K562 (cell line): ENCODE data around the gene H3-3A. TPM values are rescaled to one million over a fixed set of nuclear protein-coding genes. Genes with fewer than 3 reads are reported as not detected.

Experiments
- ATAC-seq: fragments of 200-7000 bp; cut with Tn5 transposase; 3 replicates; pipeline ENCODE4 v1.9.1; 2020; ENCODE audit warnings: moderate library complexity
- BruUV-seq: library from RNA; stranded (reverse); fragments of 400-500 nt; replicated peaks from 2 replicates; lab custom pipeline; 2021; lab: Mats Ljungman, UMichigan
- CTCF ChIA-PET: fragments of 300-600 bp; formaldehyde crosslinking; extraction: SDS; loops from one replicate; lab custom pipeline; 2021; ENCODE audit warnings: low intra/inter-chr PET ratio; lab: Yijun Ruan, JAX
- POLR2A ChIA-PET: fragments of 300-600, 350-650 bp; sonication (Branson Sonifier 250); formaldehyde crosslinking; extraction: SDS; loops from one replicate; lab custom pipeline; 2021; ENCODE audit warnings: antibody characterized with exemption, inconsistent platforms; lab: Yijun Ruan, JAX
- DNase-seq, 4 experiments: peaks; one replicate each; pipeline versions ENCODE4 v3.0.0 to v3.0.0-alpha.2; 2011 to 2018; ENCODE audit warnings: low spot score in 3 of 4, mixed read lengths in 3 of 4; ENCODE audit errors: extremely low read depth in 1 of 4
- FAIRE-seq: peaks from 2 replicates; lab custom pipeline; 2011; peaks lifted over from hg19 to GRCh38; lab: Jason Lieb, UNC
- H2AFZ ChIP-seq: 2 replicates; pipeline ENCODE4 v1.6.0; 2011; ENCODE audit warnings: low read depth, low read length, control low read depth, inconsistent platforms
- H3K27ac ChIP-seq: fragments of 200-600 bp; 3 replicates; pipeline ENCODE4 v1.8.0; 2011; ENCODE audit warnings: low read depth, mild to moderate bottlenecking, control low read depth, inconsistent platforms, low read length, moderate library complexity, mixed read lengths; ENCODE audit errors: extremely low read depth
- H3K27me3 ChIP-seq, 2 experiments: fragments of 300-600 bp in 1 of 2; 2 replicates in 1 of 2; 3 replicates in 1 of 2; pipeline versions ENCODE4 v1.6.0 to v1.8.0; 2011; ENCODE audit warnings: inconsistent platforms in 2 of 2, low read length in 2 of 2, mild to moderate bottlenecking in 1 of 2, mixed read lengths in 1 of 2, moderate library complexity in 1 of 2; ENCODE audit not compliant: control insufficient read depth in 2 of 2, insufficient read depth in 2 of 2
- H3K36me3 ChIP-seq: fragments of 300-600 bp; 3 replicates; pipeline ENCODE4 v1.8.0; 2011; ENCODE audit warnings: mild to moderate bottlenecking, low read length, inconsistent platforms; ENCODE audit not compliant: control insufficient read depth, insufficient read depth
- H3K4me1 ChIP-seq, 2 experiments: fragments of 200-600 bp in 1 of 2; replicated peaks in 1 of 2; 2 replicates in 1 of 2; 3 replicates in 1 of 2; pipeline versions ENCODE4 v1.5.1 to v1.8.0; 2011; ENCODE audit warnings: inconsistent platforms in 2 of 2, low read length in 2 of 2, mild to moderate bottlenecking in 1 of 2, mixed read lengths in 1 of 2, moderate library complexity in 1 of 2; ENCODE audit not compliant: control insufficient read depth in 2 of 2, insufficient read depth in 2 of 2
- H3K4me2 ChIP-seq: 2 replicates; pipeline ENCODE4 v1.6.1; 2011; ENCODE audit warnings: low read length, control low read depth, inconsistent platforms, mixed read lengths; ENCODE audit not compliant: insufficient read depth
- H3K4me3 ChIP-seq: fragments of 200-600 bp; sonication (generic), shearing (Covaris generic); 2 replicates; pipeline ENCODE4 v1.5.1; 2016; ENCODE audit warnings: control low read depth, inconsistent platforms
- H3K79me2 ChIP-seq: fragments of 200-600 bp; 3 replicates; pipeline ENCODE4 v1.8.0; 2011; ENCODE audit warnings: low read length, inconsistent platforms; ENCODE audit not compliant: control insufficient read depth, insufficient read depth
- H3K9ac ChIP-seq, 2 experiments: 2 replicates each; pipeline versions ENCODE4 v1.6.0 to v1.6.1; 2011; ENCODE audit warnings: low read depth in 2 of 2, low read length in 2 of 2, control low read depth in 1 of 2, inconsistent platforms in 1 of 2, mild to moderate bottlenecking in 1 of 2, mixed read lengths in 1 of 2; ENCODE audit not compliant: insufficient read depth in 1 of 2
- H3K9me1 ChIP-seq: one replicate; pipeline ENCODE4 v1.6.0; 2011; ENCODE audit warnings: inconsistent platforms, mild to moderate bottlenecking, low read length, moderate library complexity; ENCODE audit not compliant: control insufficient read depth, insufficient read depth
- H3K9me3 ChIP-seq: replicated peaks from 2 replicates; pipeline ENCODE4 v1.5.1; 2011; ENCODE audit warnings: low read depth, low read length, inconsistent platforms; ENCODE audit not compliant: control insufficient read depth, insufficient read depth
- H4K20me1 ChIP-seq: replicated peaks from 2 replicates; pipeline ENCODE4 v1.6.1; 2011; ENCODE audit warnings: low read length, inconsistent platforms, mixed read lengths; ENCODE audit not compliant: control insufficient read depth, insufficient read depth
- ARNT ChIP-seq, 2 experiments: fragments of 450-650 bp; IDR thresholded peaks; 2 replicates each; pipeline ENCODE4 v1.6.1; 2016; ENCODE audit warnings: mild to moderate bottlenecking in 1 of 2
- DIDO1 ChIP-seq: fragments of 450-650 bp; IDR thresholded peaks from 2 replicates; pipeline ENCODE4 v1.6.1; 2016; ENCODE audit warnings: low read depth, missing biosample characterization, missing genetic modification characterization
- DMBX1 ChIP-seq: fragments of 250-450 bp; sonication (Bioruptor Pico); IDR thresholded peaks from 2 replicates; pipeline ENCODE4 v1.8.0; 2022; ENCODE audit warnings: inconsistent platforms, mild to moderate bottlenecking, moderate library complexity, borderline replicate concordance
- E2F3 ChIP-seq: fragments of 250-450 bp; sonication (Bioruptor Pico); IDR thresholded peaks from 2 replicates; pipeline ENCODE4 v1.4.0; 2020; ENCODE audit warnings: mild to moderate bottlenecking
- IFI16 ChIP-seq: fragments of 250-450 bp; sonication (Bioruptor Pico); IDR thresholded peaks from 2 replicates; pipeline ENCODE4 v2.1.2; 2022; ENCODE audit warnings: mild to moderate bottlenecking, inconsistent platforms
- MAFG ChIP-seq: fragments of 450-650 bp; conservative IDR thresholded peaks from 2 replicates; pipeline ENCODE4 v1.6.1; 2016; ENCODE audit warnings: missing genetic modification characterization, missing compliant biosample characterization
- NCOA2 ChIP-seq, 2 experiments: fragments of 450-650 bp; IDR thresholded peaks; 2 replicates each; pipeline ENCODE4 v1.6.1; 2018; ENCODE audit warnings: mild to moderate bottlenecking in 2 of 2, moderate library complexity in 1 of 2; ENCODE audit not compliant: partially characterized antibody in 2 of 2
- PYGO2 ChIP-seq: fragments of 450-650 bp; IDR thresholded peaks from 2 replicates; pipeline ENCODE4 v1.6.1; 2016; ENCODE audit warnings: mild to moderate bottlenecking, missing genetic modification characterization, moderate library complexity, missing compliant biosample characterization
- RBM25 ChIP-seq: fragments of 200-400 bp; formaldehyde crosslinking; IDR thresholded peaks from 2 replicates; pipeline ENCODE4 v1.6.1; 2018; ENCODE audit warnings: low read length, low read depth, moderate library complexity; ENCODE audit not compliant: severe bottlenecking
- RUNX1 ChIP-seq: sonication (generic); IDR thresholded peaks from 2 replicates; pipeline ENCODE4 v1.6.1; 2016; ENCODE audit warnings: antibody characterized with exemption, low read depth
- SIN3B ChIP-seq: fragments of 450-650 bp; IDR thresholded peaks from 2 replicates; pipeline ENCODE4 v1.6.1; 2017; ENCODE audit warnings: low read depth, mild to moderate bottlenecking, moderate library complexity
- SNIP1 ChIP-seq: fragments of 450-650 bp; IDR thresholded peaks from 2 replicates; pipeline ENCODE4 v1.7.1; 2017; ENCODE audit warnings: low read depth, mild to moderate bottlenecking
- ZKSCAN3 ChIP-seq: fragments of 250-450 bp; sonication (Bioruptor Pico); IDR thresholded peaks from 2 replicates; pipeline ENCODE4 v1.4.0; 2020
- ZNF184 ChIP-seq: sonication (generic); formaldehyde crosslinking; IDR thresholded peaks from 2 replicates; pipeline ENCODE4 v1.5.0; 2020; ENCODE audit warnings: missing genetic modification reagents
- ZNF316 ChIP-seq: fragments of 450-650 bp; IDR thresholded peaks from 2 replicates; pipeline ENCODE4 v1.6.1; 2016
- ZNF431 ChIP-seq: sonication (generic); formaldehyde crosslinking; IDR thresholded peaks from 2 replicates; pipeline ENCODE4 v1.8.0; 2022; ENCODE audit warnings: mild to moderate bottlenecking, missing genetic modification reagents
- ZNF583 ChIP-seq: fragments of 250-450 bp; sonication (Bioruptor Pico); IDR thresholded peaks from 2 replicates; pipeline ENCODE4 v1.4.0; 2020
- WGBS: fragments of 100-300 bp; shearing (Covaris generic); methylation state at CpG from one replicate; pipeline ENCODE4 v1.1.6; 2016; ENCODE audit warnings: low coverage, mixed read lengths; ENCODE audit not compliant: insufficient coverage; ENCODE audit errors: missing lambda C conversion rate; 5-methylcytosine and 5-hydroxymethylcytosine counted together
- in situ Hi-C: fragments of 300-500 bp; cut with MboI; formaldehyde crosslinking; loops from 4 replicates; pipeline ENCODE4 v1.15.0; 2018; ENCODE audit warnings: inconsistent platforms, mixed read lengths
- intact Hi-C: fragments of 100-400 bp; cut with micrococcal nuclease; formaldehyde crosslinking; loops from 2 replicates; pipeline ENCODE4 v1.14.2; 2022
- polyA plus RNA-seq, 8 experiments: library from polyadenylated mRNA; depleted of rRNA in 4 of 8; stranded (reverse) in 5 of 8; unstranded in 3 of 8; fragments of >200 nt; fragmentation: Nextera tagmentation in 2 of 8; fragmentation: Illumina TruSeq in 1 of 8; extraction: Ambion mirVana in 2 of 8; extraction: Trizol in 1 of 8; gene quantifications; 2 replicates each; pipeline versions ENCODE4 v1.2.1 to v1.2.3, GENCODE V29; 2011 to 2014; ENCODE audit warnings: inconsistent platforms in 1 of 8, missing spikeins in 1 of 8
- total RNA-seq, 7 experiments: library from RNA; depleted of rRNA in 6 of 7; stranded (reverse); fragments of >200 nt in 6 of 7; fragmentation: Illumina TruSeq in 2 of 7; extraction: Trizol in 2 of 7; gene quantifications; 2 replicates each; pipeline versions ENCODE4 v1.2.1 to v1.2.3, GENCODE V29; 2011 to 2021; ENCODE audit warnings: low replicate concordance in 1 of 7
- TF ChIP-seq, protein P1 (sequence below): fragments of 450-650 bp; formaldehyde crosslinking; IDR thresholded peaks from 2 replicates; pipeline ENCODE4 v1.4.0; 2020; ENCODE audit warnings: mild to moderate bottlenecking, mixed read lengths
- TF ChIP-seq, protein P2 (sequence below): sonication (generic); formaldehyde crosslinking; IDR thresholded peaks from 2 replicates; pipeline ENCODE4 v1.8.0; 2022; ENCODE audit warnings: missing genetic modification reagents, mild to moderate bottlenecking, borderline replicate concordance

The H3-3A gene
- total and polyA plus RNA-seq, 9 of the 15 experiments (the other 6 are each of a cell fraction or from before 2014, with no cell fraction given): 426 to 1,083 (median 591) TPM

DNA sequence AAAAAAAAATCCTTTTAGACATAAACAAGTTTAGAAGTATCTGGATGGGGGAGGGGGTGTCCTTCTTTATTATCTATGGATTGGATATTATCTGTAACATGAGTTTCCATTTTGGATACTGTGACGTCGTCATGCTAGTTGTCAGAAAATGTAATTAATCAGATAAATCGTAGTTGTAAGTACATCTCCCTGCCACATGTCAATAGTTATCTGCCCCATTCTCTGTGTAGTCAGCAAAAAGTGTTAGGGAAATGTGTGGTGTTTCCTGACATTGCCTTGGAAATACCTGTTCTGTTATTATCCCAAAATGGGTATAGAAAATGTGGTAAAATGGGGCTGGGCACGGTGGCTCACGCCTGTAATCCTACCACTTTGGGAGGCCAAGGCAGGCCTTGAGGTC, 38.8 kb upstream of the H3-3A start (continued):
- TF ChIP-seq MAFG (tag) (peak; percentile 72), ZNF316 (peak; percentile 89), SNIP1 (no peak)
- TF ChIP-seq, all 486 proteins: peak for 15

- ChIA-PET CTCF (no interaction called here), POLR2A (interaction anchor here (1.7 kb wide), 1 partner anchor 30 kb away, joined by 5 read pairs; no protein-coding TSS in a partner anchor)
- in situ Hi-C loops: no loop called here
- TF ChIP-seq IFI16 (CRISPR knock-in tag): no peak
- TF ChIP-seq, protein P1, sequence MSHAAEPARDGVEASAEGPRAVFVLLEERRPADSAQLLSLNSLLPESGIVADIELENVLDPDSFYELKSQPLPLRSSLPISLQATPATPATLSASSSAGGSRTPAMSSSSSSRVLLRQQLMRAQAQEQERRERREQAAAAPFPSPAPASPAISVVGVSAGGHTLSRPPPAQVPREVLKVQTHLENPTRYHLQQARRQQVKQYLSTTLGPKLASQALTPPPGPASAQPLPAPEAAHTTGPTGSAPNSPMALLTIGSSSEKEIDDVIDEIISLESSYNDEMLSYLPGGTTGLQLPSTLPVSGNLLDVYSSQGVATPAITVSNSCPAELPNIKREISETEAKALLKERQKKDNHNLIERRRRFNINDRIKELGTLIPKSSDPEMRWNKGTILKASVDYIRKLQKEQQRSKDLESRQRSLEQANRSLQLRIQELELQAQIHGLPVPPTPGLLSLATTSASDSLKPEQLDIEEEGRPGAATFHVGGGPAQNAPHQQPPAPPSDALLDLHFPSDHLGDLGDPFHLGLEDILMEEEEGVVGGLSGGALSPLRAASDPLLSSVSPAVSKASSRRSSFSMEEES: no peak
- TF ChIP-seq, protein P2, sequence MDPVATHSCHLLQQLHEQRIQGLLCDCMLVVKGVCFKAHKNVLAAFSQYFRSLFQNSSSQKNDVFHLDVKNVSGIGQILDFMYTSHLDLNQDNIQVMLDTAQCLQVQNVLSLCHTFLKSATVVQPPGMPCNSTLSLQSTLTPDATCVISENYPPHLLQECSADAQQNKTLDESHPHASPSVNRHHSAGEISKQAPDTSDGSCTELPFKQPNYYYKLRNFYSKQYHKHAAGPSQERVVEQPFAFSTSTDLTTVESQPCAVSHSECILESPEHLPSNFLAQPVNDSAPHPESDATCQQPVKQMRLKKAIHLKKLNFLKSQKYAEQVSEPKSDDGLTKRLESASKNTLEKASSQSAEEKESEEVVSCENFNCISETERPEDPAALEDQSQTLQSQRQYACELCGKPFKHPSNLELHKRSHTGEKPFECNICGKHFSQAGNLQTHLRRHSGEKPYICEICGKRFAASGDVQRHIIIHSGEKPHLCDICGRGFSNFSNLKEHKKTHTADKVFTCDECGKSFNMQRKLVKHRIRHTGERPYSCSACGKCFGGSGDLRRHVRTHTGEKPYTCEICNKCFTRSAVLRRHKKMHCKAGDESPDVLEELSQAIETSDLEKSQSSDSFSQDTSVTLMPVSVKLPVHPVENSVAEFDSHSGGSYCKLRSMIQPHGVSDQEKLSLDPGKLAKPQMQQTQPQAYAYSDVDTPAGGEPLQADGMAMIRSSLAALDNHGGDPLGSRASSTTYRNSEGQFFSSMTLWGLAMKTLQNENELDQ (CRISPR knock-in tag): no peak
- no peak for TF ChIP-seq DMBX1 (CRISPR knock-in tag)
- no peak for TF ChIP-seq ZNF184
- TF ChIP-seq ZNF431 (CRISPR knock-in tag): no peak
- no peak for TF ChIP-seq PYGO2 (tag)
- no peak for TF ChIP-seq ZNF583 (CRISPR knock-in tag)
- no peak for TF ChIP-seq RBM25
- TF ChIP-seq RUNX1: no peak
- TF ChIP-seq E2F3 (CRISPR knock-in tag): no peak
- TF ChIP-seq SIN3B: no peak
- TF ChIP-seq DIDO1 (tag): no peak
- no peak for TF ChIP-seq NCOA2 (IDR thresholded peaks at IDR 0.05; ENCODE audit: partially characterized antibody in 2 of 2)
- no peak for TF ChIP-seq ARNT (IDR thresholded peaks at IDR 0.05)
- no peak for TF ChIP-seq ZKSCAN3 (CRISPR knock-in tag)
Measured at GRCh38 chr1:226026833-226027232, 35.7 kb upstream of the H3-3A start.

More at GRCh38 chr1:226026833-226027232, 35.7 kb upstream of the H3-3A start:
- Histone ChIP-seq H3K27ac (no peak overlapping the region), H2AFZ (0 out of 2 replicates have a peak overlapping the region, but pooled peaks have one; percentile 87), H3K9me3 (no peaks in the 10 kb centered on the region), H3K4me1 (peaks cover 8 to 17% of the 10 kb centered on the region in 2 experiments; a peak in 4 of 5 replicates), H3K9ac (no peak overlapping the region), H3K9me1 (no peaks in the 10 kb centered on the region), H4K20me1 (no peaks in the 10 kb centered on the region), H3K27me3 (no peaks in the 10 kb centered on the region), H3K4me2 (no peak overlapping the region), H3K4me3 (no peak overlapping the region), H3K36me3 (no peaks in the 10 kb centered on the region), H3K79me2 (no peaks in the 10 kb centered on the region)
- no TSS peak for BruUV-seq
- DNase-seq (no peak), ATAC-seq (no peak), FAIRE-seq (no peak)
- intact Hi-C loops: no loop called here
- 54% methylated on average over 2 of the region's 2 CpGs for WGBS
